KG1 (cell line): Measurements from ENCODE around the gene CENPP.

Source experiments
- DNase-seq: peaks from one replicate; lab custom pipeline; 2025; lab: John Stamatoyannopoulos, UW

The CENPP gene

DNA sequence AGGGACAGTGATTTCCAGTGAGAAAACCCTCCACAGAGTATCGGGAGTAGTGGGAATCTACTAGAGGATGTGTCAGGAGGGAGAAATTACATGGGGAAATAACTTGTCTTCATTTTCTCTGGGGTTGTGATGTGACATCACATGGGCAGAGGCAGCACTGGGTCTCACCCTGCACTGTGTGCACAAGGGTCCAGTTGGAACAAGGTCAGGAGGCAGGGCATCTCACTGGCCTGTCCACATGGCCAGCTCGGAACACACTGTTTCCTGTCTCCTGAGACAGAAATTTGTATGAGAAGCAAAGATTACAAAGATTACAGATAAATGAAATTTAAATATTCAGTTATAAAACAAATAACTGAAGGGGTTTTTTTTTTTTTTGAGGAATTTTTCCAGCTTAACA is 272.6 kb downstream of the CENPP start:
- no peak for DNase-seq

DNA sequence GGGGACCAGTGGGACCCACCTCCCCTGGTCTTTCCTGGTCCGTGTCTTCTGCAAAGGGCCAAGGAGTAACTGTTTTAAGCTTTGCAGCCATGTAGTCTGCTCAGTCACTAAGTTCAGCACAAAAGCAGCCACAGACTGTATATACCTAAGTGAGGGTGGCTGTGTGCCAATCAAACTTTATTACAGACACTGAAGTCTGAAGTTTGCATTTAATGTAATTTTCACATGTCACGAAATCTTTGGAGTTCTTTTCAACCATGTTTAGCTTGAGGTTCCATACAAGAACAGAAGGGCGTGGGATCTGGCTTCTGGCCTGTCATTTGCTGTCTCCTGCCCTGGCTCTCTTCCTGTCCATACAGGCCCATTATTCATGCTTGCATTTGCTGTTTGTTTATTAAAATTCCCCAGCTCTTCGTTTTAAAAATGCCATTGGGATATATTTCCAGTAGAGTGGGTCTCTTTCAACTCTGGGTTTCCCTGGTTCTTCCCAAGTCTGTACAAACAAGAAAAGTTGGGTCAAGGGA is 274.2 kb downstream of the CENPP start:
- no peak for DNase-seq

GRCh38 chr9:92600462-92601261 is 274.9 kb downstream of the CENPP start:
- DNase-seq: no peak

GRCh38 chr9:92601451-92601850 is 275.7 kb downstream of the CENPP start:
- DNase-seq: no peak

GRCh38 chr9:92602413-92602812 is 276.7 kb downstream of the CENPP start:
- DNase-seq: no peak

- DNase-seq: no peak
Measured at GRCh38 chr9:92603100-92603499, 277.3 kb downstream of the CENPP start.

DNA sequence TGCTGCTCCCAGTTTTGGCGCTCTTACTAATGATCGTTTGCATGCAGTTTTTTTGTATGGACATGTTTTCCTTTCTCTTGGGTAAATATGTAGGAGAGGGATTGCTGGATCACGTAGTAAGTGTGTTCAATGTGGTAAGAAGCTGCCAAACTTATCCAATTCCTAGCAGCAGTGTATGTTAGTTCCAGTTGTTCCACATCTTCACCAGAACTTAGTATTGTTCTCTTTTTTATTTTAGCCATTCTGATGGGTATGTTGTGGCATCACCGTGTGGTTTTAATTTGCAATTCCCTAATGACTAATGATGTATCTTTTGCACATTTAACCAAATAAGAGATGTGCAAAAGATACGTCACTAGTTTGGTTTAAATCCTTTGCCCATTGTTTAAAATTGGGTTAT is 278.2 kb downstream of the CENPP start:
- no peak for DNase-seq

- no peak for DNase-seq
Measured at GRCh38 chr9:92605224-92605623, 279.5 kb downstream of the CENPP start.

- no peak for DNase-seq
Measured at GRCh38 chr9:92607088-92607487, 281.3 kb downstream of the CENPP start.

DNA sequence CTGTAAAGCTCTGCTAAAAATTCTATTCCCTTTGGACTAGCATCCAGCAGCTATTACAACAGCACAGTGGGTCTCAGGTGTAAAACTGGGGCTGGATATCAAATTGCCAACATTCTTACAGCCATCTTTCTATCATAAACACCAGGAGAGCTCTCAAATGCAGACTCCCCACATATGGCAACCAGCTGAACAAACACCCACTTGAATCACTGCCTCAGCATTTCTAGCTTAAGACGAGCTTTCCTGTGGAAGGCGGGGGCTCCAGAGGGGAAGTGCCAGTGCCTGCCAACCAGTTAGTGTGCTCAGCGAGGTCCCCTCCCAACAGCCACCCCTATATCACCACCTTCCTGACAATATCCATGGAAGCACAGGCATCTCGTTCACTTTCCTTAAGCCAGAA is 282.0 kb downstream of the CENPP start:
- no peak for DNase-seq

DNA sequence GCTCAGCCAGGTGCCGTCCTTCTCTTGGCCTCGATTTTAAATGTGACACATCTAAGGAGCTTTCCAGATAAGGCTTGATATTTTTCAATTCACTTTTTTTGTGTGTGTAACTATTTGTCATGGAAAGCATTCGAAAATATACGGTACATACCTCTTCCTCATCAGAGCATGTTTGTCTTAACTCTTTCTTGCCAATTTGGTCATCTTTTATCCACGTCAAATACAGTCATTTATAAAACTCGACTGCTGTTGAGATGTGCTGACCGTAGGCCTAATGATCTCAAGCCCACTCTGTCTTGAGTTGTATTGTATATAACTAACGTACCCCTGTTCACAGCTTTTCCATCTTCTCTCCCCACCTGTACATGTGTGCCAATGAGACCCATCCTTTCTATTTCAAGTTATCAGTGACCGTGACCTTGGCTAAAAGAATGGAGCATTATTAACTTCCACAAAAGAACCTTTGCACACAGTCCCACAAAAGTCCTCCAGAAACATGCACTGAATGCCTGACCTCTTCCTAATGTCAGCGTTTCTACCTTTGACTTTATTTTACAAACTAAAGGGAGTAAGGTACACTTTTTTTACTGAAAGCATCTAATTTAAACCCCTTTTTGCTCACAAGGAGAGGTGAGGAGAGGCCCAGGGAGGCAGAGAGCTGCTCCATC is 282.6 kb downstream of the CENPP start:
- no peak for DNase-seq

- DNase-seq: no peak
Measured at GRCh38 chr9:92608909-92609445, 283.2 kb downstream of the CENPP start.

DNA sequence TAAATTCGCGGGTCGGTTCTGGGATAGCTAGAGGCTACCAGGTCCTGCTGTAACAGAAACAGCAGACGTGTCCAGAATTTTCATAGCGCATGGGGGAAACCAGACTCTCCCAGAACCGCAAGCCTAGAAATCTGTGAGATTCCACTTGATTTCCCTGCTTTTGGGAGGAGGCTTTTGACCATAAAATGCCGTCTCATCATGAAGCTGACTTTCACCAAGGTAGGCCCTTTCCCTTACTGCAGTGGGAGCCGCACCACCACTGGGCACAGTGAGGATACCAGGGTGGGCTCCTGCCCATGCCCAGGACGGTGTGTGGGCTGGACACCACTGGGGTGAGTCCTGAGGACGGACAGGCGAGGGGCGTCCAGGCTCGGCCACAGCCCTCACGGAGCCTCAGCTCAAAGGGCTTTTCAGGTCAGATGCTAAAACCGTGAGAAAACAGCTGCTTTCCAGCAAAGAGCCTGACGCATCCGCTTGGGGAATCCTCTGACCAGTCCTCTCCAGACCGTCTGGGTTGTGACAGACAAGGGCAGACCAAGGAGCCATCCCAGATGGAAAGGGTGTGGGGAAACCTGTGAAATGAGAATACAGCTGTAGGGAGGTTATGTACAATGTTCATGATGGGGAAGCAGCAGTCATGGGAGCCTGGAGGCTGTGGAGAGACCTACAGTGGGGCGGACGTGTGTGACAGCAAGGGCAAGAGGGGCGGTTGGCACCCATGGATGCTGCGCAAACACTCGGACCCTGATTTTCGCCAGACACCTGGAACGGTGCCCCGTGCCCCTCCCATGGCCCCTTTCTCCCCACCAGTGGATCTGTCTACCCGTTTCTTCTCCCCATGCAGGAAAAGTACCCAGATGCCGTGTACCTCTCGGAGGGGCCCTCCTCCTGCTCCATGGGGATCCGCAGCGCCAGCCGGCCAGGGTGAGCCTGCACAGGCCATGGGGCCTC is 285.0 kb downstream of the CENPP start:
- DNase-seq: no peak

- no peak for DNase-seq
Measured at GRCh38 chr9:92611621-92612285, 286.0 kb downstream of the CENPP start.

DNA sequence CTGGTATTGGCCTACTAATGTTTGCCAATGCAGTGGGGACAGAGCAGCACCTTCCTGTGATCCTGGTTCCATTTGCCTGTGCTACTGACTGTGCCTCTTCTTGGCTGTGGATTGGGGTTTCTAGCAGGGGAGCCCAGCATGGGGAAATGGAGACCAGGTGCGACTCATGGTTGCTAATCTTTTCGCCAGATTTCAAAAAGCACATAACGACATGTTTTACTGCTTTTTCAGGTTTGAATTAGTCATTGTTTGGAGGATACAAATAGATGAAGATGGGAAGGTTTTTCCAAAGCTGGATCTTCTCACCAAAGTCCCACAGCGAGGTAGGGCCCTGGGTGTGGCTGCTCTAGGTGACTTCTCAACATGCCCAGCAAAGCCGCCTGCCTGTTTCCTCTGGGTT is 286.5 kb downstream of the CENPP start:
- DNase-seq: no peak

- no peak for DNase-seq
Measured at GRCh38 chr9:92612816-92613215, 287.1 kb downstream of the CENPP start.

GRCh38 chr9:92613268-92614122 is 287.7 kb downstream of the CENPP start:
- DNase-seq: no peak

DNA sequence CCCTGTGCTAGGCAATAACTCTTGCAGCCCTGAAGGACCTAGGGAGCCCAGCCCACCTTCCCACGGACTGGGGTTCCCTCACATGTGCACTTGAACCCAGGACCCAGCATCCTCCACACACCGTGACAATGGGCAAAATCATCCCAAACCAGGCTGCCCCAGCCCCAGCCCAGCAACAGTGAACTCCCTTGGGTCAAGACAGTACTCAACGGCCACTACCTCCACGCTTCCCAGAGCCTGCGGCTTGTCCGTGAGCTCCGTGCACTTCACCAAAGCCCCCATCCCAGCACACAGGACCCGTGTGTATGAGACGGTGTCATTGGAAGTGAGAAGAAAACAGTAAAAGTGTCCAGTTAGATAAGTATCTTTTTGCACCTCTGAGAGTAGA is 288.4 kb downstream of the CENPP start:
- no peak for DNase-seq

DNA sequence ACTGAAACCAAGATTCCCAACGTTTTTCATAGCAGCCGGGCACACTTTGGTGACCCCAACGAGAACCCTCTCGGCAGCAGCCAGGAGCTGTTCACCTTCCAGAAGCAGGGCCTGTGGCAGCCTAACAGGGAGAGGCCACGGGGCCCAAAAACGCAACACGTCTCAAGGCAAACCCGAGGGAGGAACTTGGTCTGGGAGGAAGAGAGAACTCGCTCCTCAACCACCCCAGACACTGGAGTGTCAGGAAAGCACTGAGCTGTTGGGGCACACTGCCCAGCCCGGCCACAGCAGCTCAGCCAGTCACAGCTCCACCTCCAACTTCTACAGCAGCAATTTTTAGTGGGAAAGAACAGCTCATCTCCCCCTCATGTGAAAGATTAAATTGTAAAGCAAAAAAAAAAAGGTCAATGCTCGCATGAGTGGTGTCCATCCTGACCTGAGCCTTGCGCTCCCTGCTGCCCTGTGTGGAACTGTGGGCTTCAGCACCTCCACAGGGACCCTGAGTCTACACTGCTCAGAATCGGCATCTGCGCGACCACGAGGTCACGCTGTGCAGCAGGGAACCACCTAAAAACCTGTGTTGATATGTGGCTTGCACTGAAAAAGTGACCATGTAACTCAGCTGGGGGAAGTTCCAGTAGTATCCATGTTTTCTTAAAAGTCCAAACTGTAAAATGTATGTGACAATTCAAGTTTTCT is 289.2 kb downstream of the CENPP start:
- DNase-seq: no peak

DNA sequence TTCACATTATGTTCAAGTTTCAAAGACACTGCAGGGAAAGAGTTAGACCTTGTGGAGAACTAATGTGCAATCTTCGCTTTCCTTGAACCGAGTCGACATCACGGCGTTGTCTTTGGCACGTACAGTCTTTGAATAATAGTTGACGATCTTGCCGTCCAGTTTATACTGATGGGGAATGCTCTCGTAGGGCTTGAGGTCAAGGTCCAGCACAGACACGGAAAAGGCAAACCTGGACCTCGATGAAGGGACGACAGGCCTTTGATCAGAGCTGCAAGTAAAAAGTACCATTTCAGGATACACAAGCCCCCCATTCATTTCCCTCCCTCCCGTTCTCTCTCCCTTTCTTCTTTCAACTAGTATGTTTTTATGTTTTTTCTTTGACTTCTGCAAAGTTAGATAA is 290.0 kb downstream of the CENPP start:
- DNase-seq: no peak
